Central memory CD4-positive, alpha-beta T cell (primary cell): Measurements from ENCODE around the gene WWOX.
"Not testable (repeated sequence)": the region's sequence is repeated elsewhere in the genome, so short reads cannot be mapped to it uniquely, and the experiment has no call there.

Experiments
- DNase-seq: peaks from one replicate; pipeline ENCODE4 v3.0.0; 2022

Gene WWOX

GRCh38 chr16:78668393-78668792 is 568.9 kb downstream of the WWOX start:
- no peak for DNase-seq

- DNase-seq, result no peak
Measured at GRCh38 chr16:78669994-78670393, 570.5 kb downstream of the WWOX start.

- no peak for DNase-seq
Measured at GRCh38 chr16:78672779-78673556, 573.5 kb downstream of the WWOX start.

- DNase-seq, result no peak
Measured at GRCh38 chr16:78673884-78674283, 574.4 kb downstream of the WWOX start.

GRCh38 chr16:78675312-78675711 is 575.9 kb downstream of the WWOX start:
- DNase-seq, result no peak

- DNase-seq, result no peak
Measured at GRCh38 chr16:78675951-78676792, 576.7 kb downstream of the WWOX start.

- no peak for DNase-seq
Measured at GRCh38 chr16:78677181-78677731, 577.8 kb downstream of the WWOX start.

GRCh38 chr16:78679546-78679945 is 580.1 kb downstream of the WWOX start:
- no peak for DNase-seq

GRCh38 chr16:78681743-78682142 is 582.3 kb downstream of the WWOX start:
- DNase-seq, result no peak

- no peak for DNase-seq
Measured at GRCh38 chr16:78684030-78684611, 584.7 kb downstream of the WWOX start.

- DNase-seq, result no peak
Measured at GRCh38 chr16:78684655-78685375, 585.4 kb downstream of the WWOX start.

- DNase-seq, result no peak
Measured at GRCh38 chr16:78686601-78687000, 587.1 kb downstream of the WWOX start.

GRCh38 chr16:78689028-78689427 is 589.6 kb downstream of the WWOX start:
- no peak for DNase-seq

GRCh38 chr16:78689536-78689935 is 590.1 kb downstream of the WWOX start:
- DNase-seq, result no peak

- DNase-seq, result no peak
Measured at GRCh38 chr16:78690510-78690909, 591.1 kb downstream of the WWOX start.

- not testable (repeated sequence) for DNase-seq
Measured at GRCh38 chr16:78691746-78692145, 592.3 kb downstream of the WWOX start.

- no peak for DNase-seq
Measured at GRCh38 chr16:78693496-78693895, 594.0 kb downstream of the WWOX start.

GRCh38 chr16:78694414-78694813 is 595.0 kb downstream of the WWOX start:
- no peak for DNase-seq

- DNase-seq, result no peak
Measured at GRCh38 chr16:78695391-78695790, 595.9 kb downstream of the WWOX start.

- no peak for DNase-seq
Measured at GRCh38 chr16:78696797-78697196, 597.3 kb downstream of the WWOX start.

- DNase-seq, result no peak
Measured at GRCh38 chr16:78697426-78697825, 598.0 kb downstream of the WWOX start.

GRCh38 chr16:78703936-78704335 is 604.5 kb downstream of the WWOX start:
- DNase-seq, result no peak

- no peak for DNase-seq
Measured at GRCh38 chr16:78704416-78704815, 605.0 kb downstream of the WWOX start.
